HK-2 (cell line): Measurements from ENCODE around the gene PCBP3.
"Not testable (repeated sequence)": the region's sequence is repeated elsewhere in the genome, so short reads cannot be mapped to it uniquely, and the experiment has no call there.

ENCODE experiments used
- DNase-seq: peaks from one replicate; pipeline ENCODE4 v3.0.0-alpha.2; 2018; ENCODE audit not compliant: unreplicated experiment

PCBP3 gene

DNA sequence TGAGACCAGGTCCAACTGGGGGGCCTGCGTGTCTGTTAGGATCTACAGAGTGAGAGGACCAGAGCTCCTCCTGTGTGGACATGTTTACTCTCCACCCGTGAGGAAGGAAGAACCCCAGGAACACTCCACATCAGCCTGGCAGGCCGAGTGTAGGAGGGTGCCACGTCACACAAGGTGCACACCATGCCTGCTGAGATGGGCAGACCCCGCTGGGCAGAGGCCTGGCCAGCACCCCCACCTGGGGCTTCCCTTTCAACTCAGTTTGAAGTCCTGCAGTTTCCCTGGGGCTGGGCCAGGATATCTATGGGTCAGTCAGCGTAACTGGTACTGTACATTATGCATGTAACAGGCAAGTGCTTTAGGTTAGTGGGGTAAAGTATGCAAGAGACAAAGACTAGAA is 30.1 kb upstream of the PCBP3 start:
- no peak for DNase-seq

DNA sequence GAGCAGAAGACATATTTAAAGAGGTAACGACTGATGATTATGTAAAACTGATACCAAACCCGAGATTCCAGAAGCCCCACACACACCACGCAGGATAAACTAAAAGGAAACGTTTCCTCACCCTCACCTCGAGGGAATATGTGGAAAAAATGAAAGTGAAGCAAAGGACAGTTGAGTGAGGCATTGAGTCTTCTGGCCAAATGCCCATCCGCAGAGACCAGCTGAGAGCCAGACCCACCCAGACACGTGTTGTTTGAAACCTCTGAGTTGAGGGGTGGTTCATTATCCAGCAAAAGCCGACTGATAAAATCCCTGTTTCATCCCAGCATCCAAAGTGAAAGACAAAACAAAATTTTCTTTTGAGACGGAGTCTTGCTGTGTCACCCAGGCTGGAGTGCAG is 29.6 kb upstream of the PCBP3 start:
- no peak for DNase-seq

DNA sequence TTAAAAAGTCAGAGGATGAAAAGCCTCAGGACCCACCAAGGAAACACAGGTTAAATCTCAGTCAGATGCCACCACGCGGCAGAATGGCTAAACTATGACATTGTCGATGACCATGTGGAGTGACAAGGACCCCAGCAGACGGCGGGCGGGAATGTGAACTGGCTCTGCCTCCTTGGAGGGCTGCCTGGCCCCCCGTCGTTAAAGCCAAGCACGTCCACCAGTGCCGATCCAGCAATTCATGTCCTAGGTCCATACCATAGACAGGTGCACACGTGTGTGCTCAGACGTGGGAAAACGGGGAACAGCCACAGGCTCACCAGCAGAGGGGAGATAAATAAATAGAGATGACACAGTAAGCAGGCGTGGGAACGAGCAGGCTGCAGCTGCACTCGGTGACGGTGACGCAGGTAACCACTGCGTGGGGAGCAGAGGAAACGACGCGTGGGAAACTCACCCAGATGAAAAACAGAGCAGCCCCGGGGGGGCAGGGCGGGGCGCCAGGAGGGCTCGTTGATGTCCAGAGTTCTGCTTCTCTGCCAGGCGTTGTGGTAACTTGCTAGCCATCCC is 28.3 kb upstream of the PCBP3 start:
- DNase-seq, result no peak

DNA sequence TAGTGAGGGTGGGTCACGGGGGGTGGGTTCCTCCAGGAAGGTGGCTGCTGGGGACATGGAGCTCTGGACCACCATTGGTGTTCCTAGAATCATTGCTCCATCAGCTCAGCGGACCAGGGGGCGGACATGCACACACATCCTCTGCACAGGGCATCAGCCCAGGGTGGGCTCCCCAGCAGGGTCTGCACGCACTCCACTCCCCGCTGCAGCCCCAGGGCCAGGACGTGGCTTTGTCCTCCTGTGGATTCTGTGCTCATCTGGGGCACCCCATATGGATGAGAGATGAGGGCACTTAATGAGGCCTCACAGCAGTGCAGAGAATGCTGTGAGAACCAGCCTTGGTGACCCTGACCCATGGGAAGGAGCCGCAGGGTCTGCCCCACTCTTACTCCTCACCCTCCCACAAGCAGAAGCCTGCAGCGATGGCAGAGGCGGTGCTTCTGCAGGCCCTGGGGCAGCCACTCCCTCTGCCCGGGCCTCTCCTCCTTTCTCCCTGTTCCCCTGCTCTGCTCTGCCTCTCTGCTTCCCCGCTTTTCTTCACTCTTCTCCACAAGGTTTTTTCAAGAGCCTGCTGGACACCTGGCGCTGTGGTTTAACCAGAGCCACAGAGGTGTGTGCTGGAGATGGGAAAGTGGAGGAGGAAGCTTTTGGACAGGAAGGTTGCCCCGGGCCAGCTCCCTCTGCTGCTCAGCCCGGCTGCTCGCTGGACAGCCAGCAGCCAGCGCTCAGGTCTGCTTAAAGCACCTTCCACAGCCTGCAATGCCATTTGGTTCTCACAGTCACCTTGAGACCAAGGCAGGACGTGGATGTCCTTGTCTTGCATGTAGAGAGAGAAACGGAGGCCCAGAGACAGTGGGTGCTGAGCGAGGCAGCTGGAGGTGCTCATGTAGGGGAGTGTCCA is 26.3 kb upstream of the PCBP3 start:
- no peak for DNase-seq

DNA sequence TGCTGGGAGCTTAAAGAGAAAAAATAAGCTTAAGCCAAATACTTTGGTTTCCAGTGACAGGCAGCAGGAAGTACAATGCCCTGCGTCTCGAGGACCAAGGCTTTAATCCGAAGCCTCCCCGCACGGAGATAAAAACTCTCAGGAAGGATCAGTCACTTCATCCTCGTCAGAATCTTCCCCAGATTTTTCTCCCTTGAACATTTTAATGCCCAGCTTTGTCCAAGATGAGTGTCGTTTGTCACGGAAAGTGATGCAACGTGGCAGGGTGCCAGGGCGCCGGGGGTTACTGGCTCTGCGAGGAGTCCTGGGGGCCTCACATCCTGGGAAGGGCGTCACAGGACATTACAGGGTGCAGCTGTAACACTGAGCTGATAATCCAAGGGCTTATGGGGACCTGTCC is 25.2 kb upstream of the PCBP3 start:
- DNase-seq, result no peak

DNA sequence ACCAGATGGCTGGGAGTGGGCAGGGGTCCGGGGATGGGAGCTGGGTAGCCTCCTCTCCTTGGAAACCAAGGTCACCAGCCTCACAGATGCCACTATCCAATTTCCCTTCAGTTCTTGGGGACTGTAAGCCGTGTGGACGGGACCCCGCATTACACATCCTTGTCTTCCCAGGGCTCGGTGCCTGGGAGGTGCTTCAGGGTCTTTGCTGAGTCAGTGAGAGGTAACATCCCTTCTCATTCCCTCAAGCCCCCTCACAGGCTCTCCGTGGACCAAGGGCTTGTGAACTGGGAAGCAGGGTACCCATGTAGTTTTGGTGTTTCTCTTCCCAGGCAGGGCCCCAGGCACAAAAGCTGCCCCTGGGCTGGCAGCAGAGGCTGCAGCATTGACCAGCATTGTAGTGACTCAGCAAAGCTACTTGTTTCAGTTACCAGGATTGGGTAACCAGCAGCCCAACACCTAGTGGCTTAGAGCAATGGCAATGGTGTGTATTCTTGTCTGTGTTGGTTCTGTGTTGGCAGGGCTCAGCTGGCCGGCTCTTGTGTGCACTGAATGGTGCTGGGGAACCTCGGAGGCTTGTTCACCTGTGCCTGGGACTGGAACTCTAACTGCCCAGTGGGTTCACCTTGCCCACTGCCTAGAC is 24.6 kb upstream of the PCBP3 start:
- no peak for DNase-seq

DNA sequence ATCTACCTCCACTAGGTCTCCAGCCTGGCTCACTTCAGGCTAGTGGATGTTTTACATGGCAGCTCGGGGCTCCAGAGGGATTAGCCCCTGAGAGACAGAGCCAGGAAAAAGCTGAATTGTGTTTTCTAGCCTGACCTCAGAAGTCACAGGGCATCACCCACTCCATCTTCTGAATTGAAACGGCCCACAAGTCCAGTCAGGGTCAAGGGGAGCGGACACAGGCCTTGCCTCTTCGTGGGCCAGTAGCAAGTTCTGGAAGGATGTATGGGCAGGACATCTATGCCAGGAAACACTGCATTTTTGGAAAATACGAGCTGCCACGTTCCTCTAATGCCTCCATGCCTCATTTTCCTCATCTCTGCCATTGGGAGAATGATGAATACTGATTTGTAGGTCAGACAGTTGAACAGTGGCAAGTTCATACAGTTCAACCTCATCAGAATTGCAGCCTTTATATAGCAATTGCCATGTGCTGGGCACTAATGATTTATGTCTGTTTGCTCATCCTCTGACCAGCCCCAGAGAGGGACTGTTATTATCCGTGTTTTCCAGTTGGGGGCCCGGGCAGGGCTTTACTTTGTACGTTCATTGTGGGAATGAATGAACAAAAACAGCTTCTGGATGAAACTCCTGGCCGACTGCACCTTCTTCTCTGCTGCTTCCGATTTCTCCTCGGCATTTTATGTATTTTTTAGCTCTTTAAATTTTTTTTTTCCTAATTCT is 23.2 kb upstream of the PCBP3 start:
- DNase-seq, result no peak

DNA sequence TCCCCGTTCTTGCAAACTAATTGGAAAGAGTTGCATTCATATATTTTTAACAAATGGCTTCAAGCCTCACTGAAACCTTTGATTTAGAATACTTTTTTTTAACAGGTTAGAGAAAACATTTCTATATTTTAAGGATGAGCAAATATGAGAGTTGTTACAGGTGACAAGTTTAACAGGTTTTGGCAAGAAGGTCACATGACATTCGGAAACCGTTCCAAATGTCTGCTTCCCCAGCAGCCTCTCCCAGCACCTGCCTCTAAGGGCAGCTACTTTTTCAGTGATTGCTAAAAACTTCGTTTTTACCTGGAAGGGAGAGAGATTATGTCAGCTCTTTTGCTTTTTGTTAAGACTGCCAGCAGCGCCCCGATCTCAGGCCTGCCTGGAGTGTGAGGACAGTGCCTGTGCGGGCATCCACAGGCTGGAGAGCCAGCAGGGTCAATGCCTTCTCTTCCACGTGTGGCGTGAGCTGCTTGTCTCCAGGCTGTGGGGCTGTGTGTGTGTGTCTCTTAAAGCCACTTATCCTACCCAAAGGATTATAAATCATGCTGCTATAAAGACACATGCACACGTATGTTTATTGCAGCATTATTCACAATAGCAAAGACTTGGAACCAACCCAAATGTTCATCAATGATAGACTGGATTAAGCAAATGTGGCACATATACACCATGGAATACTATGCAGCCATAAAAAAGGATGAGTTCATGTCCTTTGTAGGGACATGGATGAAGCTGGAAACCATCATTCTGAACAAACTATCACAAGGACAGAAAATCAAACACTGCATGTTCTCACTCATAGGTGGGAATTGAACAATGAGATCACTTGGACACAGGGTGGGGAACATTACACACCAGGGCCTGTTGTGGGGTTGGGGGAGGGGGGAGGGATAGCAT is 21.8 kb upstream of the PCBP3 start:
- DNase-seq, result not testable (repeated sequence)

DNA sequence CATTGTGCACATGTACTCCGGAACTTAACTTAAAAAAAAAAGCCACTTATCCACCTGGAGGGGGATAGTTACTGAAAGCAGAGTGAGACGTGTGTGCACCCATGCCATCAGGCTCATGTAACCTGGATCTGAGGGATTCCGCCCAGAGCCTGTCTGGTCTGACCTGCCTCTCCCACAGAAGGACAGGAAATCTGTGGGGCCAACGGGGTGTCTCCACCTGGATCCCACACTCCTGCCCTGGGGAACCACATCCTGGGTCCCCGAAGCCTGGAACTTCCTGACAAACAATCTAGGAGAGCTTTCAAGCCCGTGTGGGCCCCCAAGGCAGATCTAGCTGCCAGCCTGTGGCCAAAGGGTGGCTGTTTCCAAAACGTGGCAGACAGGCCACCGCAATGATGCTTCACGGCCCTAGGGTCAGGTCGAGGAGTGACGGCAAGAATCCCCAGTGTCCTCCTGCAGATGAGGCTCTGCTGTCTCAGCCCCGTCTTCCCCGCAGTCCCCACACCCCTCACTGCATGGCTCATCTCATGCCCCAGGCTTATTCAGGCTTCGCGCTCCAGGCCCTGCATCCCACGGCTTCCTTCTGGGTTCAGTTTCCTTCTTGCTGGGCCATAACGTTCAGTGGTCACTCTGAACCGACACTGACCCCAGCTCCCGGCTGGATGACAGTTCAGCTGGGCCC is 21.0 kb upstream of the PCBP3 start:
- no peak for DNase-seq

DNA sequence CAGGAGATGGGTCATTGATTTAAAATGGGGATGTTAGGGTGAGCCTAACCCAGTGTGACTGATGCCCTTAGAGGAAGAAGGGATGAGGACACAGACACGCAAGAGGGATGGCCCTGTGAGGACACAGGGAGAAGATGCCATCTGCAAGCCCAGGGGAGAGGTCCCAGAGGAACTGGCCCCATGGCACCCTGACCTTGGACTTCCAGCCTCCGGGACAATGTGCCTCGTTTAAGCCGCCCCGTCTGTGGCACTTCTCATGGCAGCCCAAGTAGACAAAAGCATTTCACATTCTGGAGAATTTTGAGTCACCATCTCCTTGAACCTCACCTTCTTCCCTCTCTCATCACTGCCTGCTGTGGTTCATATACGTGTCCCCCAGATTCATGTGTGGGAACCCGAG is 20.1 kb upstream of the PCBP3 start:
- DNase-seq, result no peak

DNA sequence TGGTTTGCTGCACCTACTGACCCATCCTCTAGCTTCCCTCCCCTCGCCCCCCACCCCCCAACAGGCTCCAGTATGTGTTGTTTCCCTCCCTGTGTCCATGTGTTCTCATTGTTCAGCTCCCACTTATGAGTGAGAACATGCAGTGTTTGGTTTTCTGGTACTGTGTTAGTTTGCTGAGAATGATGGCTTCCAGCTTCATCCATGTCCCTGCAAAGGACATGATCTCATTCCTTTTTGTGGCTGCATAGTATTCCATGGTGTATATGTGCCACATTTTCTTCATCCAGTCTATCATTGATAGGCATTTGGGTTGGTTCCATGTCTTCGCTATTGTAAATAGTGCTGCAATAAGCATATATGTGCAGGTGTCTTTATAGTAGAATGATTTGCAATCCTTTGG is 17.4 kb upstream of the PCBP3 start:
- not testable (repeated sequence) for DNase-seq

DNA sequence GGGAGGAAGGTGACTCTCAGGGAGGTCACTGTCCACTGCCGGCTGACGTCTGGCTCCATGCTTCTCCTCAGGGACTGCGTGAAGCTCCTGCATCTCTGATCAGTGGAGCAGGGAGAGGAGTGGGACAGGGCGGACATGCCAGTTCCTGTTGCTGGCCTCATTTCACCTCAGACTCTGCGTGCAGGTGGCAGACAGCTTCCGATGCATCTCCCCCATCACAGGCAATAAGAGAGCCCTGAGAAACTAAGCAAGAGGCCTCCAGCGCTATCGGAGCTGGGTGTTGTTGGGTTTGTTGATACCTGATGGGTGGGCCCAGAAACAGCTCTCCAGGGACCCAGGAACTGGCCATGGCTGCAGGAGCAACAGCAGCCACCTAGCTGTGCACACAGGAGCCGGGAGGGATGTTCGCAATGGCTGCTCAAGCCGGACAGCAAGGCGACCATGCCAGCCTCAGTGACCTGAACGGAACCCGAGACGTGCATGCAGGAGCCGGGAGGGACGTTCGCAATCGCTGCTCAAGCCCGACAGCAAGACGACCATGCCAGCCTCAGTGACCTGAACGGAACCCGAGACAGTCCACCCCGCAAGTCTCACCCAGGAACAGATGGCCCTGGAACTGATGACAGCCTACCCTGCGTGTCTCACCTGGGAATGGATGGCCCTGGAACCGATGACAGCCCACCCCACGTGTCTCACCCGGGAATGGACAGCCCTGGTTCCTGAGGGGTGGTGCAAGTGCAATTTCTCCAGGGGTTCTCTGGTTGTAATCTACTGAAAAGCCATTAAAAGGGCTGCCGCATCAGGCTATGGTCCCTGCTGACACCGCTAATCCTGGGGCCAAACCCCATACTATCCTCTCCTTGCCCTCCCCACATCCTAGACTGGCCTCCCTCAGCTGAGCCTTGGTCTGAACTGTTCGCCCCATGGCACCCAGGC is 14.2 kb upstream of the PCBP3 start:
- DNase-seq, result no peak

DNA sequence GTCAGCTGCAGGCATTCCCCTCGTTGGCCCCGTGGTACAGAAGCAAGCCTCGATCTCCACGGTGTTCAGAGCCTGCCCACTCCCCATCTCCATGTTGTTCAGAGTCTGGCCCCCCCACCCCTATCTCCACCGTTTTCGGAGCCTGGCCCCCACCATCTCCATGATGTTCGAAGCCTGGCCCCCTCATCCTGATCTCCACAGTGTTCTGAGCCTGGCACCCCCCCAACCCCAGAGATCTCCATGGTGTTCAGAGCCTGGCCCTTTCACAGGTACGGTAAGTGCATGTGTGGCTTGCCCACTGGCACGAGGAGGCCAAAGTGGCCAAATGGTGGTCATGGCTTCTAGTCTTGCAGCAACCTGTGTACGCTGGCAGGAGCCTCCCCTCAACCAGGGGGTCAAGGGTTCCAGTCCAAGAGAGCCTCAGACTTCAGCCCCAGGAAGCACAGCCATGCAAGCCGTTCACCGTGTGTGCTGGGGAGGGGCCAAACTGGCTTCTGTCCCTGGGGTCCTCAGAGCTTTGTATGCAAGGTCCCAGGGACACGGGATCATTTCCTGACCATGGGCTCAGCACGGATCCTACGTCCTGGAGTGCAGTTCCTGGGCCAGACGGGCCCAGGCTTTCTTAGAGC is 13.3 kb upstream of the PCBP3 start:
- no peak for DNase-seq

DNA sequence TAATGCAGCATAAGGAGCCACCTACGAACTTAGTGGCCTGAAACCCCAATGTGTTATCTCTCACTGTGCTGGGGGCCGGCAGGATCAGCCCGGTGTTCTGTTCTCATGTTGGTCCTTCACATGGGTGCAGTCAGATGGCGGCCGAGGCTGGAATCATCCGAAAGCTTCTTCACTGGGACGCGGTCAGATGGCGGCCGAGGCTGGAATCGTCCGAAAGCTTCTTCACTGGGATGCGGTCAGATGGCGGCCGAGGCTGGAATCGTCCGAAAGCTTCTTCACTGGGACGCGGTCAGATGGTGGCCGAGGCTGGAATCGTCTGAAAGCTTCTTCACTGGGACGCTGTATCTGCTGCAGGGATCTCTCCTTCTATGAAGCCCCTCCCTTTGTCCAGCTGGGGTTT is 12.6 kb upstream of the PCBP3 start:
- no peak for DNase-seq

DNA sequence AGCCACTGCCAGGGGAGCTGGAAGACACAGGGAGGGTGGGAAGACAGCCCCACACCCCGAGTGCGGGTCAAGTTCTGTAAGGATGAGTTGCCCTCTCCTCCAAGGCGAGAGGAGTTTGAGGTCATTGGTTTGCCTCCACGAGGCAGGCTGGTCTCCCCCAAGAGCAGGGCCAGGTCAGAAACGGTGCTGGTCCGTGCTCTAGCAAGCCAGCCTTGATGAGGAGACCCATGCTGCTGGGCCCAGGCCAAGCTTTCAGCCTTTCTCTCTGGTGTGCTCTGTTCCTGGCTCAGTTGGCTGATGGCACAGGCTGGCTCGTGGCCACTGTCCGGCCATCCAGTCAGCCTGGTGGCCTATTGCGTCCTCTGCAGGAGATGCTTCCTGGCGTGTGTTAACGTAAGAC is 12.0 kb upstream of the PCBP3 start:
- DNase-seq, result no peak

DNA sequence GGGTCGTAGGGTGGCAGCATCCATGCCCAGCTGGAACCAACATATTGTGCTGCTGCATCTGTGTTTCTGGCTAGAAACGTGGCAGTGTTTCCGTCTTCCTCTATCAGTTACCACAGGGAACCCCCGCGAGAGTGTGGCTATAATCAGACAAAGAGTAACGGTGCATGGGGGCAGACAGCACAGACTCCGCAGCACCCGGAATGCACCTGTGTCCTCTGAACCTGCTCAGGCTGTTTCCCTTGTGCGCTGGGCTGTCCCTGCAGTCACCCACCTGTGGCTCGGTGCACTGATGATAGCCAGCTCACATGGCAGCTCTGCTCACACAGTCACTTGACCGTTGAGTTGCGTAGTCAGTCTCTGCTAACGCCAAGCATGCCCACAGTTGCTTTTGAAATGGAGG is 11.4 kb upstream of the PCBP3 start:
- no peak for DNase-seq

DNA sequence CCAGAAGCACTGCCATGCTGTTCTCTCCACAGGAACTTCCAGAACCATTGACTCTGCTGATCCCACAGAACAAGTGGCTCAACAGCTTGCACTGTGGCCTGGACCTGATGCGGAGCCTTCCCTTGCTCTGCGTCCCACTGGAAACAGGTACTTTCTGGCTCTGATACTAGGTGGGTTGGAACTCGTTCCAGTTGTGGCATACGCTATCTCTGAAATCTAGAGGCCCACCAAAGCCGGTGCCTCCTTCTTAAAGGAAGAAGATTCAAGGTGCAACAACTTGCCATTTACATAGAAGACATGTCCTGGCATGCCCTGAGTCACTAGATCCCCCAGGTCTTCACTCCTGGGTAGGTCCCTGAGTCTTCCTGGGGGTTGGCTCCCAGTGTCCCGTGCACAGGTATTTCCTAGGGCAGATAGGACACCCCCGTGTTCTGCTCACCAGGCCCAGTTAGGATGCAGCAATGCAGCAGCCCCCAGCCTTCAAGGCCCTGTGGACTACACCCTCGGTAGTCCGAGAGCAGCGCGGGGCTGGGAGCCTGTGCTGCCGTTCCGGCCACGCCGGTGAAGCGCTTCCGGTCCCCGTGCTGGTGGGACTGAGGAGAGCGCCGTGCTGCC is 10.8 kb upstream of the PCBP3 start:
- no peak for DNase-seq

DNA sequence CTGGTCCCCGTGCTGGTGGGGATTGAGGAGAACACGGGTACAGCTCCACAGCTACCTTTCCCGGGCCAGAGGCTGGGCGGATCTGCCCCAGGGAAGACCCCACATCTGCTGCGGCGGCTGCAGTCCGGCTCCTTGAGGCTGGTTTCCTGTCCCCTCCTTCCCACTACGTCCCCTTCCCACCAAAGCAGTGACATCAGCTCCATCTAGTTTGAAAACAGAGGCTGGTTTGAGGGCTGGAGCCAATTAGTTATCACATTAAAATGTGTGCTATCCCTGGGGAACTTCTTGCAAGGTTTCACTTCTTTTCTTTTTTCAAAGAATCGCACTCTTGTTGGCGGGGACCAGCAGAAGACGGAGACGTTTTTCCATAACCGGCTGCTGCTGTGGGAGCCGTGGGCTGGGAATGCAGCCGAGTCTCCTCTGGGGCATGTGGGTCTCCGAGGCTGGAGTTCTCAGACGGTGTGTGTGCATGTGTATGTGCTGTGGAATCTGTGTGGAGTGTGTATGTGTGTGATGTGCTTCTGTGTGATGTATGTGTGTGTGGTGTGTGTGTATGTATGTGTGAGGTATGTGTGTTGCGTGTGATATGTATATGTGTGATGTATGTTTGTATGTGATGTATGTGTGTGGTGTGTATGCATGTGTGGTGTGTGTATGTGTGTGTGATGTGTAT is 8.9 kb upstream of the PCBP3 start:
- no peak for DNase-seq
